ENCODE data around the gene LRRN4.

GRCh38 chr20:6060213-6060612, 6.4 kb upstream of the LRRN4 start:
- TF ChIP-seq CTCF (IDR thresholded peaks at IDR 0.05) (no peak), POLR2A (IDR thresholded peaks at IDR 0.05) (no peak), EP300 (IDR thresholded peaks at IDR 0.05) (no peak), POLR2AphosphoS5 (IDR thresholded peaks at IDR 0.05) (no peak)

Data from gastroesophageal sphincter (tissue), 3 donors.